ENCODE results near the gene EDEM3. TPM values are rescaled to one million over a fixed set of nuclear protein-coding genes. Genes with fewer than 3 reads are reported as not detected.

EDEM3 gene
- total and polyA plus RNA-seq, 9 of the 15 experiments (the other 6 are each of a cell fraction or from before 2014, with no cell fraction given), result 15.8 to 46.6 (median 28.0) TPM

DNA sequence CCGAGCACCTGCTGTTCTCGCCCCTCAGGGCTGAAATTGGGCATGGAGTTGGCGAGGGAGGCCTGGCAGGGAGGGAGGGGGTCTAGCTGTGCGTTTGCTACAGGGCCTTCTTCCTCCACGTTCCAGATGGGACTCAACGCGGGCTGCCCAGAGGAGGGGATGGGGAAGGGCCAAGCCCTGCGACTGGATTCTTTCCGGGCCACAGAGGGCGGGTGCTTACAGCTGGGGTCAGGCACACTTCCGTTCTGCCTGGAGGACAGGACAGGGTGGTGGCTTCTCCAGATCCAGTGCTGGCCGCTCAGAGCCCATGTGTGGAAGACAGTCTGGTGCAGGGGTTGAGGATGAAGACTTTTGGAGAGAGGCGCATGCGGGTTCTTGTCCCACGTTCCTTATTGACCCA is 90.0 kb downstream of the EDEM3 start:
- 8% methylated on average over 15 of the region's 15 CpGs for WGBS (ENCODE audit: insufficient coverage, low coverage, missing lambda C conversion rate)
- H2AFZ ChIP-seq (ENCODE audit: low read depth, low read length), result peak overlapping the region; percentile 57; the same call in 1 of the 2 replicates
- ATAC-seq, result peak; percentile 54
- H3K27me3 ChIP-seq (ENCODE audit: control insufficient read depth in 2 of 2, insufficient read depth in 2 of 2, low read length in 2 of 2), result peaks cover 7 to 12% of the 10 kb centered on the region in 2 experiments; a peak in 4 of 5 replicates
- no peak overlapping the region for H3K9ac ChIP-seq (ENCODE audit: insufficient read depth in 1 of 2, low read depth in 2 of 2, low read length in 2 of 2)
- no peaks in the 10 kb centered on the region for H3K9me3 ChIP-seq (replicated peaks; ENCODE audit: control insufficient read depth, insufficient read depth, low read depth, low read length)
- H3K4me3 ChIP-seq, result no peak overlapping the region
- in situ Hi-C loops (cut with MboI), result loop anchor here (25.0 kb wide), 1 partner anchor 577 kb away; no protein-coding TSS in a partner anchor
- DNase-seq (ENCODE audit: extremely low read depth in 1 of 4, low spot score in 3 of 4), result no peak
- intact Hi-C loops (cut with micrococcal nuclease), result loop anchor here (5.0 to 10.0 kb wide), 8 partner anchors 67 to 1007 kb away; no protein-coding TSS in a partner anchor
- H3K36me3 ChIP-seq (ENCODE audit: control insufficient read depth, insufficient read depth, low read length), result no peaks in the 10 kb centered on the region
- H3K27ac ChIP-seq (ENCODE audit: extremely low read depth, low read depth, low read length), result no peak overlapping the region
- CTCF ChIA-PET (ENCODE audit: low intra/inter-chr PET ratio), result no interaction called here
- H3K4me2 ChIP-seq (ENCODE audit: insufficient read depth, low read length), result peak overlapping the region; percentile 42; the same call in 1 of the 2 replicates
- H3K79me2 ChIP-seq (ENCODE audit: control insufficient read depth, insufficient read depth, low read length), result no peaks in the 10 kb centered on the region
- POLR2A ChIA-PET, result interaction anchor here (0.9 to 1.1 kb wide), 2 partner anchors 9 to 123 kb away, joined by 3 read pairs; no protein-coding TSS in a partner anchor
- no TSS peak for BruUV-seq (replicated peaks)
- no peak for FAIRE-seq
- no peaks in the 10 kb centered on the region for H3K9me1 ChIP-seq (ENCODE audit: control insufficient read depth, insufficient read depth, low read length)
- H3K4me1 ChIP-seq (replicated peaks in 1 of 2; ENCODE audit: control insufficient read depth in 2 of 2, insufficient read depth in 2 of 2, low read length in 2 of 2), result peaks cover 0 to 10% of the 10 kb centered on the region in 2 experiments; a peak in 2 of 5 replicates
- 0 out of 2 replicates have a peak, but pooled peaks cover 4% of the 10 kb centered on the region for H4K20me1 ChIP-seq (replicated peaks; ENCODE audit: control insufficient read depth, insufficient read depth, low read length)
- TF ChIP-seq ZHX1 (conservative IDR thresholded peaks at IDR 0.05; ENCODE audit: low read length), result no peak
- no peak for TF ChIP-seq SNRNP70 (optimal IDR thresholded peaks at IDR 0.05; ENCODE audit: low read depth, low read length)
- no peak for TF ChIP-seq CTBP1 (IDR thresholded peaks at IDR 0.05; ENCODE audit: borderline replicate concordance)
- TF ChIP-seq RBBP5 (IDR thresholded peaks at IDR 0.05; ENCODE audit: borderline replicate concordance, insufficient read depth, low read length, poor library complexity, severe bottlenecking), result no peak
- TF ChIP-seq ARNT (IDR thresholded peaks at IDR 0.05), result no peak
- TF ChIP-seq NFYB (IDR thresholded peaks at IDR 0.05; ENCODE audit: extremely low read depth, insufficient read length), result no peak
- peak; percentile 48; the same call in 1 of the 2 replicates for TF ChIP-seq ZBTB40 (IDR thresholded peaks at IDR 0.05)
- no peak for TF ChIP-seq ZBTB40 (CRISPR knock-in tag; IDR thresholded peaks at IDR 0.05)
- TF ChIP-seq DLX4 (CRISPR knock-in tag; IDR thresholded peaks at IDR 0.05), result no peak

All from K562 (cell line).